ENCODE data around the gene RYR1.

DNA sequence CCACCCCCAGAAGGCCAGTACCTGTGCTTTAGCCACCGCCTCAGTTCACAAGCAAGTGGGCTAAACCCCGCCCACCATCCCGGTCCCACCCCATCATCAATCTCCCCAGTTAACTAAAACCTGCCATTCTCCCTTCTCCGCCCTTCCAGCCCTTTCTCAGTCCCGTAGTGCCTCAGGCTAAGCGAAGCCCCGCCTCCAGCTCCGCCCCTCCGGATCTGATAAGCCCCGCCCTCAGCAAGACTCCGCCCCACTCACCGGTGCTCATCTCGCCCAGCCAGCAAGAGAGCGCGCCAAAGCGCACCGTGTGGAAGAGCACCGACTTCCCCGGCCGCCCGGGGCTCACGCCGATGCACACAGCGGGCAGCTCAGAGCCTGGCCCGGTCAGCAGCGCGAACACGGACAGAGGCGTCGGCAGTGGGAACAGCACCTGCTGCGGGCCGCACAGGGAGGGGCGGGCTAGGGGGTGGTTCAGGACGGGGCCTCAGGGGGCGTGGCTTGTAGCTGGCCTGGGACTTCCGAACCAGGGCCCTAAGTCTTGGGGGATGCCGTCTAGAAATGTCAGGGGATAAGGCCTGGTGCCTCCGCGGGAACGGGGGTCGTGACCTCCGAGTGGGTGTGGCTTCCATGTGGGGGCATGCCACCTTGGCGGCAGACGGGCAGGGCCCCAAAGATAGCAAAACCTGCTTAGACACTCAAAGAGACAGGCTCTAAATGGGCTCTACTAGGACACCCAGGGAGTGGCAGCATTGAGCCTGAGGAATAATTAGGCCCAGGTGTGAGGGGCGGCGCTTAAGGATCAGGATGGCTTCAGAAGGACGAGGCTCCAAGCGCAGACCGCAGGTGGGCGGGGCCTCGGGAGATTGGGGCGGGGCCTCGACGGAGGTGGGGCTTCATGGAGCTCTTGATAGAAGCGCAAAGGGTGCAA is 162.8 kb downstream of the RYR1 start:
- TF ChIP-seq, protein P1, sequence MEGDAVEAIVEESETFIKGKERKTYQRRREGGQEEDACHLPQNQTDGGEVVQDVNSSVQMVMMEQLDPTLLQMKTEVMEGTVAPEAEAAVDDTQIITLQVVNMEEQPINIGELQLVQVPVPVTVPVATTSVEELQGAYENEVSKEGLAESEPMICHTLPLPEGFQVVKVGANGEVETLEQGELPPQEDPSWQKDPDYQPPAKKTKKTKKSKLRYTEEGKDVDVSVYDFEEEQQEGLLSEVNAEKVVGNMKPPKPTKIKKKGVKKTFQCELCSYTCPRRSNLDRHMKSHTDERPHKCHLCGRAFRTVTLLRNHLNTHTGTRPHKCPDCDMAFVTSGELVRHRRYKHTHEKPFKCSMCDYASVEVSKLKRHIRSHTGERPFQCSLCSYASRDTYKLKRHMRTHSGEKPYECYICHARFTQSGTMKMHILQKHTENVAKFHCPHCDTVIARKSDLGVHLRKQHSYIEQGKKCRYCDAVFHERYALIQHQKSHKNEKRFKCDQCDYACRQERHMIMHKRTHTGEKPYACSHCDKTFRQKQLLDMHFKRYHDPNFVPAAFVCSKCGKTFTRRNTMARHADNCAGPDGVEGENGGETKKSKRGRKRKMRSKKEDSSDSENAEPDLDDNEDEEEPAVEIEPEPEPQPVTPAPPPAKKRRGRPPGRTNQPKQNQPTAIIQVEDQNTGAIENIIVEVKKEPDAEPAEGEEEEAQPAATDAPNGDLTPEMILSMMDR (conservative IDR thresholded peaks at IDR 0.05; ENCODE audit: low read length): no peak
- no peak for TF ChIP-seq EZH2phosphoT487 (IDR thresholded peaks at IDR 0.05; ENCODE audit: borderline replicate concordance)

All from Loucy (cell line).